ENCODE data around the gene DAAM2.

DAAM2 gene

GRCh38 chr6:39844866-39845265 lies 52.7 kb downstream of the DAAM2 start:
- Mint-ChIP-seq H3K4me3 (no peak overlapping the region), H3K4me1 (peaks cover 44% of the 10 kb centered on the region)

GRCh38 chr6:39847221-39847620 lies 55.0 kb downstream of the DAAM2 start:
- H3K36me3 Mint-ChIP-seq (ENCODE audit: low read depth), result no peaks in the 10 kb centered on the region
- peaks cover 41% of the 10 kb centered on the region for H3K4me1 Mint-ChIP-seq
- peak overlapping the region in 1 of 3 experiments; percentile 0 for H3K27ac Mint-ChIP-seq
- no peak for TF ChIP-seq CTCF (IDR thresholded peaks at IDR 0.05; ENCODE audit: unreplicated experiment in 3 of 3)
- H3K4me3 Mint-ChIP-seq, result no peak overlapping the region
- H3K9me3 Mint-ChIP-seq, result no peaks in the 10 kb centered on the region
- H3K27me3 Mint-ChIP-seq (ENCODE audit: low read depth), result peaks cover 5% of the 10 kb centered on the region

More at GRCh38 chr6:39844866-39845265, 52.7 kb downstream of the DAAM2 start:
- Mint-ChIP-seq H3K27ac (no peak overlapping the region), H3K27me3 (ENCODE audit: low read depth) (no peaks in the 10 kb centered on the region), H3K9me3 (no peaks in the 10 kb centered on the region), H3K36me3 (ENCODE audit: low read depth) (no peaks in the 10 kb centered on the region)
- TF ChIP-seq CTCF (IDR thresholded peaks at IDR 0.05; ENCODE audit: unreplicated experiment in 3 of 3), result no peak

- H3K4me3 Mint-ChIP-seq, result no peak overlapping the region
- H3K4me1 Mint-ChIP-seq, result peaks cover 34% of the 10 kb centered on the region
- no peaks in the 10 kb centered on the region for H3K9me3 Mint-ChIP-seq
- H3K27ac Mint-ChIP-seq, result peak overlapping the region in 2 of 3 experiments; percentile 26 to 37
- no peak for TF ChIP-seq CTCF (IDR thresholded peaks at IDR 0.05; ENCODE audit: unreplicated experiment in 3 of 3)
- H3K36me3 Mint-ChIP-seq (ENCODE audit: low read depth), result no peaks in the 10 kb centered on the region
- H3K27me3 Mint-ChIP-seq (ENCODE audit: low read depth), result peaks cover 5% of the 10 kb centered on the region
Observed at GRCh38 chr6:39848171-39848570, 56.0 kb downstream of the DAAM2 start.

GRCh38 chr6:39849228-39849627 lies 57.1 kb downstream of the DAAM2 start:
- peaks cover 5% of the 10 kb centered on the region for H3K27me3 Mint-ChIP-seq (ENCODE audit: low read depth)
- H3K4me3 Mint-ChIP-seq, result no peak overlapping the region
- H3K36me3 Mint-ChIP-seq (ENCODE audit: low read depth), result no peaks in the 10 kb centered on the region
- H3K4me1 Mint-ChIP-seq, result peaks cover 28% of the 10 kb centered on the region
- H3K9me3 Mint-ChIP-seq, result no peaks in the 10 kb centered on the region
- H3K27ac Mint-ChIP-seq, result peak overlapping the region in 1 of 3 experiments; percentile 37
- TF ChIP-seq CTCF (IDR thresholded peaks at IDR 0.05; ENCODE audit: unreplicated experiment in 3 of 3), result no peak

GRCh38 chr6:39849764-39850163 lies 57.6 kb downstream of the DAAM2 start:
- H3K36me3 Mint-ChIP-seq (ENCODE audit: low read depth), result no peaks in the 10 kb centered on the region
- H3K27me3 Mint-ChIP-seq (ENCODE audit: low read depth), result peaks cover 5% of the 10 kb centered on the region
- peaks cover 32% of the 10 kb centered on the region for H3K4me1 Mint-ChIP-seq
- H3K27ac Mint-ChIP-seq, result peak overlapping the region in 1 of 3 experiments; percentile 37
- no peaks in the 10 kb centered on the region for H3K9me3 Mint-ChIP-seq
- no peak overlapping the region for H3K4me3 Mint-ChIP-seq
- no peak for TF ChIP-seq CTCF (IDR thresholded peaks at IDR 0.05; ENCODE audit: unreplicated experiment in 3 of 3)

- TF ChIP-seq CTCF (IDR thresholded peaks at IDR 0.05; ENCODE audit: unreplicated experiment in 3 of 3), result no peak
Observed at GRCh38 chr6:39850736-39851297, 58.6 kb downstream of the DAAM2 start.

More at GRCh38 chr6:39850736-39851297, 58.6 kb downstream of the DAAM2 start:
- Mint-ChIP-seq H3K27ac (peak overlapping the region in 2 of 3 experiments; percentile 22 to 38), H3K4me1 (peaks cover 32% of the 10 kb centered on the region), H3K36me3 (ENCODE audit: low read depth) (no peaks in the 10 kb centered on the region), H3K9me3 (no peaks in the 10 kb centered on the region), H3K27me3 (ENCODE audit: low read depth) (peaks cover 5% of the 10 kb centered on the region), H3K4me3 (no peak overlapping the region)

All from nephron (organoid).